SH-SY5Y (cell line): ENCODE results near the gene LTBP2.

ENCODE experiments used
- GATA2 ChIP-seq: IDR thresholded peaks from 2 replicates; pipeline ENCODE4 v1.6.1; 2011; ENCODE audit warnings: mild to moderate bottlenecking, low read depth, low read length
- GATA3 ChIP-seq: IDR thresholded peaks from 2 replicates; pipeline ENCODE4 v1.6.1; 2011; ENCODE audit warnings: low read depth, mild to moderate bottlenecking, low read length, moderate library complexity

GRCh38 chr14:74493343-74494261, 118.4 kb downstream of the LTBP2 start, which contains the start of gene ISCA2:
- TF ChIP-seq GATA3 (no peak), GATA2 (no peak)
